ENCODE data around the gene COG5.
"Not testable (repeated sequence)": the region's sequence is repeated elsewhere in the genome, so short reads cannot be mapped to it uniquely, and the experiment has no call there.

The COG5 gene

GRCh38 chr7:107579885-107580715 is 16.4 kb upstream of the COG5 start, which contains the start of gene BCAP29:
TSS of gene BCAP29 (plus strand) at chr7:107580246. CDS start at chr7:107580773, 527 bp downstream.
- DNase-seq (ENCODE audit: low read depth in 2 of 2) = peak; percentile 22 to 54

GRCh38 chr7:107579554-107579884 is 15.8 kb upstream of the COG5 start:
- DNase-seq (ENCODE audit: low read depth in 2 of 2) = no peak

GRCh38 chr7:107573537-107573936 is 9.8 kb upstream of the COG5 start:
- no peak for DNase-seq (ENCODE audit: low read depth in 2 of 2)

- no peak for DNase-seq (ENCODE audit: low read depth in 2 of 2)
These were observed 6.6 kb upstream of the COG5 start for GRCh38 chr7:107570298-107570697.

- DNase-seq (ENCODE audit: low read depth in 2 of 2) = no peak
These were observed 1.0 kb upstream of the COG5 start for GRCh38 chr7:107564553-107565298.

GRCh38 chr7:107563081-107563774 is 492 bp downstream of the COG5 start:
- no peak for DNase-seq (ENCODE audit: low read depth in 2 of 2)

- no peak for DNase-seq (ENCODE audit: low read depth in 2 of 2)
These were observed 2.7 kb downstream of the COG5 start for GRCh38 chr7:107560898-107561516.

- no peak for DNase-seq (ENCODE audit: low read depth in 2 of 2)
These were observed 3.9 kb downstream of the COG5 start for GRCh38 chr7:107559864-107560263.

GRCh38 chr7:107555893-107556292 is 7.8 kb downstream of the COG5 start:
- no peak for DNase-seq (ENCODE audit: low read depth in 2 of 2)

- DNase-seq (ENCODE audit: low read depth in 2 of 2) = no peak
These were observed 11.8 kb downstream of the COG5 start for GRCh38 chr7:107551936-107552335.

GRCh38 chr7:107544848-107545591 is 18.7 kb downstream of the COG5 start:
- no peak for DNase-seq (ENCODE audit: low read depth in 2 of 2)

GRCh38 chr7:107543338-107543993 is 20.3 kb downstream of the COG5 start:
- no peak for DNase-seq (ENCODE audit: low read depth in 2 of 2)

- DNase-seq (ENCODE audit: low read depth in 2 of 2) = no peak
These were observed 25.7 kb downstream of the COG5 start for GRCh38 chr7:107538001-107538400.

GRCh38 chr7:107537228-107537627 is 26.5 kb downstream of the COG5 start:
- not testable (repeated sequence) for DNase-seq (ENCODE audit: low read depth in 2 of 2)

- DNase-seq (ENCODE audit: low read depth in 2 of 2) = no peak
These were observed 29.6 kb downstream of the COG5 start for GRCh38 chr7:107534139-107534538.

- DNase-seq (ENCODE audit: low read depth in 2 of 2) = no peak
These were observed 33.0 kb downstream of the COG5 start for GRCh38 chr7:107530751-107531150.

GRCh38 chr7:107528461-107528860 is 35.3 kb downstream of the COG5 start:
- no peak for DNase-seq (ENCODE audit: low read depth in 2 of 2)

- no peak for DNase-seq (ENCODE audit: low read depth in 2 of 2)
These were observed 36.5 kb downstream of the COG5 start for GRCh38 chr7:107527196-107527595.

- no peak for DNase-seq (ENCODE audit: low read depth in 2 of 2)
These were observed 37.0 kb downstream of the COG5 start for GRCh38 chr7:107526672-107527071.

- no peak for DNase-seq (ENCODE audit: low read depth in 2 of 2)
These were observed 56.9 kb downstream of the COG5 start for GRCh38 chr7:107506674-107507339.
